ENCODE data around the gene EIF4EBP2.
A peak's percentile ranks its signal among the peaks of the same experiment; 100 is the strongest.

Gene EIF4EBP2

GRCh38 chr10:70405037-70405824, 1.3 kb downstream of the EIF4EBP2 start:
- peak overlapping the region; percentile 89 for H3K4me3 ChIP-seq (ENCODE audit: low read depth, low read length)
- no peak for TF ChIP-seq CTCF (IDR thresholded peaks at IDR 0.05; ENCODE audit: insufficient read depth, low read length, missing control alignments)
- POLR2A ChIA-PET = interaction anchor here (1.6 to 1.7 kb wide), 2 partner anchors 26 to 172 kb away, joined by 4 to 6 read pairs; partner anchors contain the start of gene PPA1
- CTCF ChIA-PET = interaction anchor here (0.6 to 2.5 kb wide), 14 partner anchors 12 to 619 kb away, joined by 3 to 9 read pairs (median 4); partner anchors contain the start of gene TYSND1
- peak; percentile 95 for DNase-seq (ENCODE audit: low read depth, low spot score)

GRCh38 chr10:70409772-70410171, 5.8 kb downstream of the EIF4EBP2 start:
- no peak for TF ChIP-seq CTCF (IDR thresholded peaks at IDR 0.05; ENCODE audit: insufficient read depth, low read length, missing control alignments)
- ChIA-PET CTCF (interaction anchor here (2.2 kb wide), 1 partner anchor 188 kb away, joined by 4 read pairs; no protein-coding TSS in a partner anchor), POLR2A (no interaction called here)
- no peak overlapping the region for H3K4me3 ChIP-seq (ENCODE audit: low read depth, low read length)
- DNase-seq (ENCODE audit: low read depth, low spot score) = no peak

GRCh38 chr10:70410608-70411007, 6.7 kb downstream of the EIF4EBP2 start:
- DNase-seq (ENCODE audit: low read depth, low spot score) = no peak
- TF ChIP-seq CTCF (IDR thresholded peaks at IDR 0.05; ENCODE audit: insufficient read depth, low read length, missing control alignments) = no peak
- H3K4me3 ChIP-seq (ENCODE audit: low read depth, low read length) = no peak overlapping the region
- CTCF ChIA-PET = interaction anchor here (1.1 to 2.2 kb wide), 2 partner anchors 25 to 189 kb away, joined by 3 to 4 read pairs; no protein-coding TSS in a partner anchor
- POLR2A ChIA-PET = no interaction called here

- CTCF ChIA-PET = interaction anchor here (0.8 to 1.4 kb wide), 3 partner anchors 31 to 190 kb away, joined by 3 to 6 read pairs (median 3); no protein-coding TSS in a partner anchor
- TF ChIP-seq CTCF (IDR thresholded peaks at IDR 0.05; ENCODE audit: insufficient read depth, low read length, missing control alignments) = no peak
- POLR2A ChIA-PET = no interaction called here
- DNase-seq (ENCODE audit: low read depth, low spot score) = no peak
- no peak overlapping the region for H3K4me3 ChIP-seq (ENCODE audit: low read depth, low read length)
Measured at GRCh38 chr10:70412356-70412755, 8.4 kb downstream of the EIF4EBP2 start.

GRCh38 chr10:70417568-70417967, 13.6 kb downstream of the EIF4EBP2 start:
- POLR2A ChIA-PET = no interaction called here
- no peak for DNase-seq (ENCODE audit: low read depth, low spot score)
- no peak overlapping the region for H3K4me3 ChIP-seq (ENCODE audit: low read depth, low read length)
- TF ChIP-seq CTCF (IDR thresholded peaks at IDR 0.05; ENCODE audit: insufficient read depth, low read length, missing control alignments) = no peak
- CTCF ChIA-PET = interaction anchor here (1.0 to 2.0 kb wide), 4 partner anchors 9 to 53 kb away, joined by 3 to 9 read pairs (median 4); no protein-coding TSS in a partner anchor

- H3K4me3 ChIP-seq (ENCODE audit: low read depth, low read length) = no peak overlapping the region
- ChIA-PET CTCF (interaction anchor here (1.0 to 2.0 kb wide), 3 partner anchors 9 to 54 kb away, joined by 3 to 9 read pairs (median 6); no protein-coding TSS in a partner anchor), POLR2A (interaction anchor here (1.3 kb wide), 1 partner anchor 15 kb away, joined by 3 read pairs; the partner anchor contains the start of gene EIF4EBP2)
- DNase-seq (ENCODE audit: low read depth, low spot score) = peak; percentile 9
- TF ChIP-seq CTCF (IDR thresholded peaks at IDR 0.05; ENCODE audit: insufficient read depth, low read length, missing control alignments) = no peak
Measured at GRCh38 chr10:70418229-70418628, 14.3 kb downstream of the EIF4EBP2 start.

Data from AG04449 (cell line).